GM12874 (cell line): ENCODE data around the gene UBXN7.

Experiments used
- CTCF ChIP-seq: IDR thresholded peaks from 2 replicates; pipeline ENCODE4 v1.5.1; 2011; ENCODE audit warnings: low read depth, mild to moderate bottlenecking, control low read depth, low read length, moderate library complexity; ENCODE audit not compliant: insufficient read depth

UBXN7 gene

GRCh38 chr3:196400331-196400730 is 31.9 kb downstream of the UBXN7 start:
- no peak for TF ChIP-seq CTCF

- no peak for TF ChIP-seq CTCF
Observed at GRCh38 chr3:196399485-196399945, 32.7 kb downstream of the UBXN7 start.

- TF ChIP-seq CTCF: no peak
Observed at GRCh38 chr3:196398782-196399181, 33.4 kb downstream of the UBXN7 start.

GRCh38 chr3:196397941-196398340 is 34.3 kb downstream of the UBXN7 start:
- TF ChIP-seq CTCF: no peak

GRCh38 chr3:196390116-196390515 is 42.1 kb downstream of the UBXN7 start:
- TF ChIP-seq CTCF: no peak

GRCh38 chr3:196388956-196389355 is 43.3 kb downstream of the UBXN7 start:
- no peak for TF ChIP-seq CTCF

- TF ChIP-seq CTCF: no peak
Observed at GRCh38 chr3:196378146-196378841, 53.9 kb downstream of the UBXN7 start.
